ENCODE data around the gene GATA2. TPM values are rescaled to one million over a fixed set of nuclear protein-coding genes. Genes with fewer than 3 reads are reported as not detected.

GATA2 gene
- total and polyA plus RNA-seq, 2 donors (not counting 1 experiment from before 2014, with no cell fraction given) = 0.27 TPM; not detected in 1

DNA sequence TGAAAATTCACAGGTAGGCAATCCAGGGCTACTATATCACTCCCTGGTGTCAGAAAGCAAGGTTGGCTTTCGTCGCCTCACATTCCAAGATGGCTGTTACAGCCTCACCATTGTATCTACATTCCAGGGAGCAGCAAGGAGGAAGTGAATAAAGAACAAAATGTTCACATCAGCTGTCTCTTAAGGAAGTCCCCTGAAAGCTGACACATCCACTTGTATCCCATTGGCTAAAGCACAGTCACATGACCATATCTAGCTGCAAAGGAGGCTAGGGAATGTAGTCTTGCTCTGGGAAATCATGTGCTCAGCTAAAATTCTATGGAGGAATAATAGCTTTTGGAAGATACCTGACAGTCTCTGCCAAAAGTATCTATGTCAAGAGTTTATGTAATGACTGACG, 12.8 kb upstream of the GATA2 start:
- ChIA-PET POLR2A (no interaction called here), CTCF (no interaction called here)
- Histone ChIP-seq H3K36me3 (replicated peaks in 1 of 2; ENCODE audit: control extremely low read depth in 1 of 2, control insufficient read depth in 1 of 2, extremely low read depth in 1 of 2, insufficient read depth in 2 of 2, low read length in 1 of 2) (no peaks in the 10 kb centered on the region), H3K9ac (ENCODE audit: low read length) (no peak overlapping the region), H4K20me1 (ENCODE audit: control insufficient read depth, insufficient read depth, low read length, poor library complexity, severe bottlenecking) (no peaks in the 10 kb centered on the region), H3K79me2 (ENCODE audit: control insufficient read depth, insufficient read depth, low read length) (no peaks in the 10 kb centered on the region), H3K27ac (ENCODE audit: low read length in 2 of 2) (no peak overlapping the region), H3K27me3 (replicated peaks in 1 of 4; ENCODE audit: control extremely low read depth in 1 of 4, control insufficient read depth in 3 of 4, insufficient read depth in 4 of 4, low read length in 3 of 4) (peaks cover 0 to 19% (median 2%) of the 10 kb centered on the region in 4 experiments), H2AFZ (ENCODE audit: insufficient read depth, low read depth, low read length, poor library complexity, severe bottlenecking) (no peak overlapping the region), H3K4me1 (ENCODE audit: control insufficient read depth in 2 of 2, insufficient read depth in 2 of 2, low read length in 2 of 2) (no peaks in the 10 kb centered on the region), H3K4me3 (ENCODE audit: control extremely low read depth in 1 of 5, extremely low read depth in 1 of 5, insufficient read depth in 1 of 5, low read depth in 2 of 5, low read length in 4 of 5) (no peak overlapping the region), H3K9me3 (ENCODE audit: control extremely low read depth in 1 of 3, control insufficient read depth in 2 of 3, insufficient read depth in 1 of 3, low read length in 2 of 3) (peaks cover 0 to 4% (median 3%) of the 10 kb centered on the region in 3 donors), H3K4me2 (replicated peaks; ENCODE audit: low read depth, low read length, poor library complexity, severe bottlenecking) (no peak overlapping the region)
- ATAC-seq (ENCODE audit: low read depth) (no peak), DNase-seq (no peak)
- no peak overlapping the region for H3K4me3 Mint-ChIP-seq
- no peak overlapping the region for H3K27ac Mint-ChIP-seq
- H3K9me3 Mint-ChIP-seq (ENCODE audit: insufficient read depth) = no peaks in the 10 kb centered on the region
- no CpG with 5 or more reads among the region's 3 CpGs for WGBS (ENCODE audit: insufficient coverage)
- intact Hi-C loops (cut with micrococcal nuclease) = no loop called here
- H3K4me1 Mint-ChIP-seq = no peaks in the 10 kb centered on the region
- H3K27me3 Mint-ChIP-seq = peaks cover 63% of the 10 kb centered on the region
- TF ChIP-seq, protein P1, sequence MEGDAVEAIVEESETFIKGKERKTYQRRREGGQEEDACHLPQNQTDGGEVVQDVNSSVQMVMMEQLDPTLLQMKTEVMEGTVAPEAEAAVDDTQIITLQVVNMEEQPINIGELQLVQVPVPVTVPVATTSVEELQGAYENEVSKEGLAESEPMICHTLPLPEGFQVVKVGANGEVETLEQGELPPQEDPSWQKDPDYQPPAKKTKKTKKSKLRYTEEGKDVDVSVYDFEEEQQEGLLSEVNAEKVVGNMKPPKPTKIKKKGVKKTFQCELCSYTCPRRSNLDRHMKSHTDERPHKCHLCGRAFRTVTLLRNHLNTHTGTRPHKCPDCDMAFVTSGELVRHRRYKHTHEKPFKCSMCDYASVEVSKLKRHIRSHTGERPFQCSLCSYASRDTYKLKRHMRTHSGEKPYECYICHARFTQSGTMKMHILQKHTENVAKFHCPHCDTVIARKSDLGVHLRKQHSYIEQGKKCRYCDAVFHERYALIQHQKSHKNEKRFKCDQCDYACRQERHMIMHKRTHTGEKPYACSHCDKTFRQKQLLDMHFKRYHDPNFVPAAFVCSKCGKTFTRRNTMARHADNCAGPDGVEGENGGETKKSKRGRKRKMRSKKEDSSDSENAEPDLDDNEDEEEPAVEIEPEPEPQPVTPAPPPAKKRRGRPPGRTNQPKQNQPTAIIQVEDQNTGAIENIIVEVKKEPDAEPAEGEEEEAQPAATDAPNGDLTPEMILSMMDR (IDR thresholded peaks at IDR 0.05) = no peak
- no peak for TF ChIP-seq EZH2 (IDR thresholded peaks at IDR 0.05; ENCODE audit: borderline replicate concordance, insufficient read depth, low read depth, low read length, poor library complexity, severe bottlenecking)

DNA sequence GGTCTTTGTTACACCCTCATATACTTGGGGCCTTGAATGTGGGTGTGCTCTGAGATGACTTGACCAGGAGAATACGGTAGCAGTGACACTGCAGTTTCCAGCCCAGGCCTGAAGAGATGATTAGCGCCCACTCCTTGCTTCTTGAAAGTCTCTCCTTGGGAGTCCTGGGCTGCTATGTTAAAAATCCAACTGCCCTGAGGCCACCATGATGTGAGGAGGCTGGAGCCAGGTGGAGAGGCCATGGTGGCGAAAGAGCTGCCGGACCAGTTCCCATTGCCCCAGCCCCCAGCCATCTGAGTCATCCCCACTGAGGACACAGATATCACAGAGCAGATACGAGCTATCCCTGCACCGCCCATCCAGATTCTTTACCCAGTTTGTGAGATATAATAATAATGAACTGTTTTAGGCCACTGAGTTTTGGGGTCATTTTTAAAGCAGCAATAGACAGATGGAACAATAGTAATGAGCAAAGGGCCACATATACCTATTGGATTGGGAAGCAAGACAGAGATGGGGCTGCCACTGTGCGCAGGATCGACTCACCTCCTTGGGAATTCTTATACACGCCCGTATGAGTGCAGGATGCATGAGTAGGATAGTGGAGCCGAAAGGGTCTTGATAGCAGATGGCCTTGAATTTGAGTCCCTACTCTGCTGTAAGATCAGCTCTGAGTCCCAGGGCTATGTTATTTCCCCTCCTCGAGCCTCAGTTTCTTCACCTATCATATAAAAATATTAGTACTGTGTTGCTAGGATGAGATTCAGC, 12.1 kb upstream of the GATA2 start:
- intact Hi-C loops (cut with micrococcal nuclease) = no loop called here
- CTCF ChIA-PET = no interaction called here

More for the DNA sequence above, 12.1 kb upstream of the GATA2 start:
- Histone ChIP-seq H3K36me3 (replicated peaks in 1 of 2; ENCODE audit: control extremely low read depth in 1 of 2, control insufficient read depth in 1 of 2, extremely low read depth in 1 of 2, insufficient read depth in 2 of 2, low read length in 1 of 2) (no peaks in the 10 kb centered on the region), H3K4me2 (replicated peaks; ENCODE audit: low read depth, low read length, poor library complexity, severe bottlenecking) (no peak overlapping the region), H3K4me3 (ENCODE audit: control extremely low read depth in 1 of 5, extremely low read depth in 1 of 5, insufficient read depth in 1 of 5, low read depth in 2 of 5, low read length in 4 of 5) (no peak overlapping the region), H4K20me1 (ENCODE audit: control insufficient read depth, insufficient read depth, low read length, poor library complexity, severe bottlenecking) (no peaks in the 10 kb centered on the region), H3K4me1 (ENCODE audit: control insufficient read depth in 2 of 2, insufficient read depth in 2 of 2, low read length in 2 of 2) (no peaks in the 10 kb centered on the region), H3K9ac (ENCODE audit: low read length) (no peak overlapping the region), H2AFZ (ENCODE audit: insufficient read depth, low read depth, low read length, poor library complexity, severe bottlenecking) (no peak overlapping the region), H3K9me3 (ENCODE audit: control extremely low read depth in 1 of 3, control insufficient read depth in 2 of 3, insufficient read depth in 1 of 3, low read length in 2 of 3) (peaks cover 0 to 4% (median 3%) of the 10 kb centered on the region in 3 donors), H3K79me2 (ENCODE audit: control insufficient read depth, insufficient read depth, low read length) (no peaks in the 10 kb centered on the region), H3K27me3 (replicated peaks in 1 of 4; ENCODE audit: control extremely low read depth in 1 of 4, control insufficient read depth in 3 of 4, insufficient read depth in 4 of 4, low read length in 3 of 4) (peaks cover 0 to 17% (median 4%) of the 10 kb centered on the region in 4 experiments), H3K27ac (ENCODE audit: low read length in 2 of 2) (no peak overlapping the region)
- Mint-ChIP-seq H3K9me3 (ENCODE audit: insufficient read depth) (no peaks in the 10 kb centered on the region), H3K27me3 (peaks cover 67% of the 10 kb centered on the region), H3K4me3 (no peak overlapping the region), H3K27ac (no peak overlapping the region), H3K4me1 (no peaks in the 10 kb centered on the region)
- 93% methylated on average over 6 of the region's 12 CpGs for WGBS (ENCODE audit: insufficient coverage)
- TF ChIP-seq, protein P1 (IDR thresholded peaks at IDR 0.05) = no peak
- no peak for TF ChIP-seq EZH2 (IDR thresholded peaks at IDR 0.05; ENCODE audit: borderline replicate concordance, insufficient read depth, low read depth, low read length, poor library complexity, severe bottlenecking)
- ATAC-seq (ENCODE audit: low read depth) (no peak), DNase-seq (no peak)
- POLR2A ChIA-PET = no interaction called here

Data from B cell (primary cell).